ENCODE measurements around the gene CD68. TPM values are rescaled to one million over a fixed set of nuclear protein-coding genes. Genes with fewer than 3 reads are reported as not detected.
A peak's percentile ranks its signal among the peaks of the same experiment; 100 is the strongest.

CD68 gene
- total and polyA plus RNA-seq, 3 donors from 2014 or later: 2.0 to 54.8 (median 6.4) TPM

DNA sequence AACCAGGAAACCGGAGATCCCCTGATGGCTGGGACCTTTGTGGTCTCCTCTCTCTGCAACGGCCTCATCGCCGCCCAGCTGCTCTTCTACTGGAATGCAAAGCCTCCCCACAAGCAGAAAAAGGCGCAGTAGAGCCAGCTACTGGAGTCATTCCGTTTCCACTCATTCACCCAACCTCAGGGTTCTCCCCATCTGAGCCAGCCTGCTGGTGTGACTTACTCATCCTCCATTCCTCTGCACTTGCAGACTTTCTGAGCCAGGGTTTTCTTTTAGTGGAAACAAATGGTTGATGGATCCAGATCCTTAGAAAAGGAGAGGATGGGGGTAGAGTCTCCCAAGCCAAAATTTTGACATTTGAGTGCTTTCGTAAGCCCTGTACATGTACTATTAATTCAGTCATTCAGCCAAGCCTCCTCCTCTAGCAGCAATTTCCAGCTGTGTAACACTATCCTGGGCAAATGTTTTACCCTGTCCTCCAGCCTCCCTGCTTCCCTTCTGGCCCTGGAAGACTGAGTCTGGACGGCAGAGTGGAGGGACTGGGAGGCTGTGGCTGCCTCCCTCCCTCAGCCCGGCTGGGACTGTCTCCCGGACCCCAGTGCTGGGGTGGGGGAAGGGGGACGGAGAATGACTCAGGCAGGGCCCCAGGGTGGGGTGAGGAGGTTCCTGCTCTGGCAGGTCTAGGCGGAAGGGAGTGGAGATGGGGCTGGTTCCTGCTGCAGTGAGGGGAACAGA, 8.1 kb downstream of the CD68 start:
- WGBS, 2 donors: 76 to 78% methylated on average over 12 of the region's 12 CpGs
- Histone ChIP-seq H3K27ac (no peak overlapping the region), H3K4me3 (no peak overlapping the region), H3K9me3 (no peaks in the 10 kb centered on the region), H3K36me3 (ENCODE audit: low read depth, missing control alignments) (no peaks in the 10 kb centered on the region), H3K4me1 (peaks cover 17% of the 10 kb centered on the region), H3K27me3 (no peaks in the 10 kb centered on the region)
- intact Hi-C loops (cut with DNase I; ENCODE audit: low total_unique reads): no loop called here
- DNase-seq: no peak
- TF ChIP-seq, protein P1, sequence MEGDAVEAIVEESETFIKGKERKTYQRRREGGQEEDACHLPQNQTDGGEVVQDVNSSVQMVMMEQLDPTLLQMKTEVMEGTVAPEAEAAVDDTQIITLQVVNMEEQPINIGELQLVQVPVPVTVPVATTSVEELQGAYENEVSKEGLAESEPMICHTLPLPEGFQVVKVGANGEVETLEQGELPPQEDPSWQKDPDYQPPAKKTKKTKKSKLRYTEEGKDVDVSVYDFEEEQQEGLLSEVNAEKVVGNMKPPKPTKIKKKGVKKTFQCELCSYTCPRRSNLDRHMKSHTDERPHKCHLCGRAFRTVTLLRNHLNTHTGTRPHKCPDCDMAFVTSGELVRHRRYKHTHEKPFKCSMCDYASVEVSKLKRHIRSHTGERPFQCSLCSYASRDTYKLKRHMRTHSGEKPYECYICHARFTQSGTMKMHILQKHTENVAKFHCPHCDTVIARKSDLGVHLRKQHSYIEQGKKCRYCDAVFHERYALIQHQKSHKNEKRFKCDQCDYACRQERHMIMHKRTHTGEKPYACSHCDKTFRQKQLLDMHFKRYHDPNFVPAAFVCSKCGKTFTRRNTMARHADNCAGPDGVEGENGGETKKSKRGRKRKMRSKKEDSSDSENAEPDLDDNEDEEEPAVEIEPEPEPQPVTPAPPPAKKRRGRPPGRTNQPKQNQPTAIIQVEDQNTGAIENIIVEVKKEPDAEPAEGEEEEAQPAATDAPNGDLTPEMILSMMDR (IDR thresholded peaks at IDR 0.05): no peak
- TF ChIP-seq POLR2A (IDR thresholded peaks at IDR 0.05): no peak

DNA sequence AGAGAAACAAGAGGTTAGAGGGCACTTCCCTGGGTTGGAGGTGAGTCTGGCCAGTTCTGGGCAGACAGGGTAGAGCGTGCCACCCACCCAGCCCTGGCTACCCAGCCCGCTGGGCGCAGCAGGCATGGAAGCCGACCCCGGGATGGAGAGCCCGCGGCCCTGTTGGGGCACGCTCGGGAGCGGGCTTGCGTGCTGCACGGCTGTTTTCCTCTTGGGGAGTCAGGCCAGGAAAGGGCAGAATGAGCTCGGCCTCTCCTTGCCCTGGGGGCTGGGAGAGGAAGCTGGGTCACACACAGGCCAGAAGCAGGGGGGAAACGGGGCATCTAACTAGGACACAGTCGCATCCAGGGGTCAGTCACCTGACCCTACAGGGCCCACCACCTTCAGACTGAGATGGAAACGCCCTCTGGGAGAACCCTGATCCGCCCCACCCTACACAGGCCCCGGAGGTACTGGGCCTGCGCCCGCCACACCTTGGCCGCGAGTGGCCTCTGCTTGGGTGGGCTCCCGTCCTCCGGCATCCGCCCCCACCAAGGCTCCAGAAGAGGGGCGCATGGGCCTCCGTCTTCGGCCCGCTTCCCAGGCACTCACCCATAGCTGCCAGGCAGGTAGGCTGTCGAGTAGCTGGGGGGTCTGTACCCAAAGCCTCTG, 9.2 kb downstream of the CD68 start:
- TF ChIP-seq POLR2A (IDR thresholded peaks at IDR 0.05): no peak
- TF ChIP-seq, protein P1 (IDR thresholded peaks at IDR 0.05): no peak
- peaks cover 9% of the 10 kb centered on the region for H3K4me1 ChIP-seq
- no peaks in the 10 kb centered on the region for H3K9me3 ChIP-seq
- H3K4me3 ChIP-seq: peak overlapping the region; percentile 47 to 61
- peak overlapping the region; percentile 28 to 53 for H3K27ac ChIP-seq
- intact Hi-C loops (cut with DNase I; ENCODE audit: low total_unique reads): no loop called here
- H3K36me3 ChIP-seq (ENCODE audit: low read depth, missing control alignments): no peaks in the 10 kb centered on the region
- 37% methylated on average over 28 of the region's 30 CpGs; no CpG with 5 or more reads in 1 of the 2 donors for WGBS, 2 donors
- no peak for DNase-seq
- H3K27me3 ChIP-seq: no peaks in the 10 kb centered on the region

- intact Hi-C loops (cut with DNase I; ENCODE audit: low total_unique reads): no loop called here
- peaks cover 8% of the 10 kb centered on the region for H3K4me1 ChIP-seq
- no peaks in the 10 kb centered on the region for H3K27me3 ChIP-seq
- H3K9me3 ChIP-seq: no peaks in the 10 kb centered on the region
- peak overlapping the region; percentile 28 to 53 for H3K27ac ChIP-seq
- TF ChIP-seq POLR2A (IDR thresholded peaks at IDR 0.05): no peak
- TF ChIP-seq, protein P1 (IDR thresholded peaks at IDR 0.05): peak; percentile 81 to 89 (median 87)
- 20 to 39% methylated on average over 22 to 23 of the region's 56 CpGs for WGBS, 2 donors
- H3K4me3 ChIP-seq: peak overlapping the region; percentile 47 to 61
- peak; percentile 90 for DNase-seq
- H3K36me3 ChIP-seq (ENCODE audit: low read depth, missing control alignments): no peaks in the 10 kb centered on the region
Measured at GRCh38 chr17:7589204-7589868, 9.9 kb downstream of the CD68 start.

GRCh38 chr17:7589891-7590691, 10.7 kb downstream of the CD68 start, which contains the start of gene SOX15:
Gene SOX15 (minus strand): TSS chr17:7590094. CDS start chr17:7589676, 418 bp downstream.
- Histone ChIP-seq H3K36me3 (ENCODE audit: low read depth, missing control alignments) (no peaks in the 10 kb centered on the region), H3K4me3 (peak within 1 kb of the TSS; percentile 47 to 61), H3K4me1 (peaks cover 2% of the 10 kb centered on the region), H3K27me3 (no peaks in the 10 kb centered on the region), H3K9me3 (no peaks in the 10 kb centered on the region), H3K27ac (peak within 1 kb of the TSS; percentile 28 to 53)
- no peak for DNase-seq
- TF ChIP-seq POLR2A (IDR thresholded peaks at IDR 0.05): no peak
- TF ChIP-seq, protein P1 (IDR thresholded peaks at IDR 0.05): no peak
- WGBS, 2 donors: 43 to 59% methylated on average over 17 to 24 of the region's 24 CpGs
- intact Hi-C loops (cut with DNase I; ENCODE audit: low total_unique reads): no loop called here
